H9 (cell line): ENCODE data around the gene KLF15. TPM values are rescaled to one million over a fixed set of nuclear protein-coding genes. Genes with fewer than 3 reads are reported as not detected.

Experiments
- DNase-seq: peaks from one replicate; pipeline ENCODE4 v3.0.0-alpha.2; 2017
- H2AFZ ChIP-seq: one replicate; pipeline ENCODE4 v1.6.1; 2013; ENCODE audit warnings: mild to moderate bottlenecking, low read length, control low read depth, moderate library complexity
- H2AK5ac ChIP-seq: 2 replicates; pipeline ENCODE4 v1.6.1; 2013; ENCODE audit warnings: low read length, control low read depth, mixed read lengths; ENCODE audit not compliant: insufficient read length
- H2BK120ac ChIP-seq: one replicate; pipeline ENCODE4 v1.6.1; 2013; ENCODE audit warnings: low read depth, mild to moderate bottlenecking, low read length, control low read depth, inconsistent platforms; ENCODE audit not compliant: poor library complexity, severe bottlenecking
- H2BK12ac ChIP-seq: 2 replicates; pipeline ENCODE4 v1.6.1; 2013; ENCODE audit warnings: low read length, control low read depth, mixed read lengths, low read depth; ENCODE audit not compliant: insufficient read length
- H2BK15ac ChIP-seq: 2 replicates; pipeline ENCODE4 v1.6.1; 2013; ENCODE audit warnings: low read depth, low read length, control low read depth
- H2BK20ac ChIP-seq: one replicate; pipeline ENCODE4 v1.6.1; 2013; ENCODE audit warnings: low read depth, mild to moderate bottlenecking, low read length, control low read depth, inconsistent platforms; ENCODE audit not compliant: poor library complexity, severe bottlenecking
- H2BK5ac ChIP-seq: 2 replicates; pipeline ENCODE4 v1.6.1; 2013; ENCODE audit warnings: low read length, control low read depth, mixed read lengths; ENCODE audit not compliant: insufficient read length
- H3K14ac ChIP-seq: 2 replicates; pipeline ENCODE4 v1.6.1; 2013; ENCODE audit warnings: low read length, control low read depth; ENCODE audit not compliant: insufficient read depth
- H3K18ac ChIP-seq: 2 replicates; pipeline ENCODE4 v1.6.1; 2013; ENCODE audit warnings: low read depth, mild to moderate bottlenecking, mixed read lengths, low read length, control low read depth; ENCODE audit not compliant: insufficient read length
- H3K23ac ChIP-seq: 2 replicates; pipeline ENCODE4 v1.6.1; 2013; ENCODE audit warnings: low read length, control low read depth, mixed read lengths, low read depth; ENCODE audit not compliant: insufficient read length
- H3K23me2 ChIP-seq: 2 replicates; pipeline ENCODE4 v1.6.1; 2013; ENCODE audit warnings: low read depth, mild to moderate bottlenecking, mixed read lengths, low read length, control low read depth; ENCODE audit not compliant: insufficient read length, poor library complexity, severe bottlenecking
- H3K27ac ChIP-seq: 2 replicates; pipeline ENCODE4 v1.5.1; 2013; ENCODE audit warnings: low read length, control low read depth, mixed read lengths, low read depth; ENCODE audit not compliant: insufficient read length
- H3K27me3 ChIP-seq: 2 replicates; pipeline ENCODE4 v1.6.1; 2013; ENCODE audit warnings: low read length, control low read depth, inconsistent platforms; ENCODE audit not compliant: insufficient read depth
- H3K4ac ChIP-seq: 2 replicates; pipeline ENCODE4 v1.6.1; 2013; ENCODE audit warnings: low read depth, mild to moderate bottlenecking, control low read depth, inconsistent platforms, low read length, moderate library complexity
- H3K4me1 ChIP-seq: 2 replicates; pipeline ENCODE4 v1.6.1; 2013; ENCODE audit warnings: low read length, control low read depth, inconsistent platforms; ENCODE audit not compliant: insufficient read depth
- H3K4me2 ChIP-seq: 2 replicates; pipeline ENCODE4 v1.6.1; 2013; ENCODE audit warnings: low read length, control low read depth, mixed read lengths; ENCODE audit not compliant: insufficient read length, insufficient read depth
- H3K56ac ChIP-seq: 2 replicates; pipeline ENCODE4 v1.6.1; 2013; ENCODE audit warnings: low read depth, mild to moderate bottlenecking, mixed read lengths, low read length, control low read depth; ENCODE audit not compliant: insufficient read length
- H3K79me1 ChIP-seq: 2 replicates; pipeline ENCODE4 v1.6.1; 2013; ENCODE audit warnings: low read depth, mild to moderate bottlenecking, moderate library complexity, low read length, control low read depth, inconsistent platforms; ENCODE audit not compliant: insufficient read depth, poor library complexity, severe bottlenecking
- H3K79me2 ChIP-seq: 2 replicates; pipeline ENCODE4 v1.6.1; 2013; ENCODE audit warnings: low read length, control low read depth, inconsistent platforms; ENCODE audit not compliant: insufficient read depth
- H3K9ac ChIP-seq: 2 replicates; pipeline ENCODE4 v1.6.1; 2013; ENCODE audit warnings: low read length, control low read depth, mixed read lengths; ENCODE audit not compliant: insufficient read length; ENCODE audit errors: extremely low read depth
- H3K9me3 ChIP-seq: one replicate; pipeline ENCODE4 v1.6.1; 2013; ENCODE audit warnings: low read depth, low read length, inconsistent platforms; ENCODE audit not compliant: control insufficient read depth
- H3T11ph ChIP-seq: one replicate; pipeline ENCODE4 v1.6.1; 2013; ENCODE audit warnings: mild to moderate bottlenecking, low read length, control low read depth, inconsistent platforms
- H4K20me1 ChIP-seq: one replicate; pipeline ENCODE4 v1.6.1; 2013; ENCODE audit not compliant: control insufficient read depth, insufficient read length, insufficient read depth
- H4K5ac ChIP-seq: 2 replicates; pipeline ENCODE4 v1.6.1; 2013; ENCODE audit warnings: low read depth, mild to moderate bottlenecking, mixed read lengths, low read length, control low read depth; ENCODE audit not compliant: insufficient read length
- H4K8ac ChIP-seq: replicated peaks from 2 replicates; pipeline ENCODE4 v1.6.1; 2013; ENCODE audit warnings: low read length, control low read depth, mixed read lengths, low read depth; ENCODE audit not compliant: insufficient read length
- H4K91ac ChIP-seq: 2 replicates; pipeline ENCODE4 v1.6.1; 2013; ENCODE audit warnings: low read depth, mild to moderate bottlenecking, moderate library complexity, mixed read lengths, low read length, control low read depth; ENCODE audit not compliant: insufficient read length
- H3K27ac Mint-ChIP-seq, 3 experiments: 2 replicates in 2 of 3; 3 replicates in 1 of 3; pipeline ENCODE4 v1.8.0; 2020 to 2021; ENCODE audit warnings: mixed read lengths in 3 of 3, mild to moderate bottlenecking in 1 of 3, moderate library complexity in 1 of 3
- H3K27me3 Mint-ChIP-seq: 2 replicates; pipeline ENCODE4 v1.8.0; 2021; ENCODE audit warnings: low read depth, mild to moderate bottlenecking, moderate library complexity, mixed read lengths
- H3K36me3 Mint-ChIP-seq, 3 experiments: 2 replicates in 2 of 3; 3 replicates in 1 of 3; pipeline ENCODE4 v1.8.0; 2020 to 2021; ENCODE audit warnings: low read depth in 3 of 3, mixed read lengths in 3 of 3; ENCODE audit not compliant: insufficient read depth in 1 of 3
- H3K4me1 Mint-ChIP-seq, 2 experiments: 2 replicates each; pipeline ENCODE4 v1.8.0; 2020; ENCODE audit warnings: mixed read lengths in 2 of 2
- H3K4me3 Mint-ChIP-seq, 2 experiments: 2 replicates in 1 of 2; 3 replicates in 1 of 2; pipeline ENCODE4 v1.8.0; 2020 to 2021; ENCODE audit warnings: mild to moderate bottlenecking in 2 of 2, mixed read lengths in 2 of 2, moderate library complexity in 1 of 2
- H3K9me3 Mint-ChIP-seq, 2 experiments: 2 replicates in 1 of 2; 3 replicates in 1 of 2; pipeline ENCODE4 v1.8.0; 2020; ENCODE audit warnings: mild to moderate bottlenecking in 2 of 2, mixed read lengths in 2 of 2, moderate library complexity in 1 of 2
- CTCF ChIP-seq: fragments of 200-600 bp; sonication (generic); conservative IDR thresholded peaks from 3 replicates; pipeline ENCODE4 v1.8.0; 2021; ENCODE audit warnings: antibody characterized with exemption, mild to moderate bottlenecking
- WGBS: extraction: QIAGEN DNeasy Blood & Tissue Kit; methylation state at CpG from one replicate; pipeline ENCODE4 v1.1.7; 2013; ENCODE audit warnings: missing lambda C conversion rate, low lambda C conversion rate, mixed read lengths; ENCODE audit not compliant: insufficient read length; ENCODE audit errors: extremely low coverage; 5-methylcytosine and 5-hydroxymethylcytosine counted together
- total RNA-seq: library from RNA; stranded (reverse); gene quantifications from 2 replicates; pipeline ENCODE4 v1.2.1, GENCODE V29; 2021

The KLF15 gene
- total RNA-seq, 1 experiment from 2014 or later, result 10.8 TPM

GRCh38 chr3:126348308-126348920 lies 8.8 kb downstream of the KLF15 start:
- WGBS, result no CpG with 5 or more reads among the region's 12 CpGs
- Histone ChIP-seq H3K4ac (no peak overlapping the region), H3T11ph (no peak overlapping the region), H2BK12ac (no peak overlapping the region), H3K4me2 (no peak overlapping the region), H3K27me3 (no peaks in the 10 kb centered on the region), H2BK20ac (no peak overlapping the region), H2AFZ (no peak overlapping the region), H2BK120ac (no peak overlapping the region), H3K79me2 (no peaks in the 10 kb centered on the region), H3K56ac (no peak overlapping the region), H4K20me1 (no peaks in the 10 kb centered on the region), H3K18ac (no peak overlapping the region), H3K27ac (no peak overlapping the region), H2BK5ac (no peak overlapping the region), H2AK5ac (no peak overlapping the region), H3K79me1 (no peaks in the 10 kb centered on the region), H4K5ac (no peak overlapping the region), H3K23ac (no peak overlapping the region), H3K4me1 (no peaks in the 10 kb centered on the region), H3K9ac (no peak overlapping the region), H4K8ac (no peak overlapping the region), H3K9me3 (no peaks in the 10 kb centered on the region), H3K14ac (no peak overlapping the region), H3K23me2 (no peaks in the 10 kb centered on the region), H4K91ac (no peak overlapping the region), H2BK15ac (no peak overlapping the region)
- peak; percentile 66 for TF ChIP-seq CTCF
- H3K4me3 Mint-ChIP-seq, result no peak overlapping the region; a peak in 1 of 5 replicates
- H3K9me3 Mint-ChIP-seq, result no peaks in the 10 kb centered on the region
- DNase-seq, result peak; percentile 69
- peaks cover 0 to 3% of the 10 kb centered on the region in 2 experiments; a peak in 1 of 4 replicates for H3K4me1 Mint-ChIP-seq
- H3K27ac Mint-ChIP-seq, result no peak overlapping the region
- no peaks in the 10 kb centered on the region; the same call in 1 of the 2 replicates for H3K27me3 Mint-ChIP-seq
- H3K36me3 Mint-ChIP-seq, result peaks cover 8 to 23% (median 11%) of the 10 kb centered on the region in 3 experiments; a peak in 6 of 7 replicates
